BJ (cell line): ENCODE measurements around the gene DGUOK. TPM values are rescaled to one million over a fixed set of nuclear protein-coding genes. Genes with fewer than 3 reads are reported as not detected.

ENCODE experiments used
- CTCF ChIA-PET: fragments of 350-600 bp; formaldehyde crosslinking; extraction: SDS; loops from one replicate; lab custom pipeline; 2021; ENCODE audit warnings: antibody characterized with exemption, inconsistent platforms; lab: Yijun Ruan, JAX
- POLR2A ChIA-PET: fragments of 300-600 bp; sonication (Branson Sonifier 250); formaldehyde crosslinking; extraction: SDS; loops from one replicate; lab custom pipeline; 2021; ENCODE audit warnings: antibody characterized with exemption; lab: Charles Lee
- DNase-seq: peaks from one replicate; pipeline ENCODE4 v3.0.0-alpha.2; 2011; ENCODE audit warnings: low read depth
- H3K27me3 ChIP-seq: 2 replicates; pipeline ENCODE4 v1.6.0; 2011; ENCODE audit warnings: low read length; ENCODE audit not compliant: control insufficient read depth, insufficient read depth
- H3K36me3 ChIP-seq: 2 replicates; pipeline ENCODE4 v1.5.1; 2011; ENCODE audit warnings: low read length; ENCODE audit not compliant: control insufficient read depth, insufficient read depth
- H3K4me3 ChIP-seq: 2 replicates; pipeline ENCODE4 v1.5.1; 2011; ENCODE audit warnings: low read depth, mild to moderate bottlenecking, control low read depth, low read length
- polyA plus RNA-seq: library from polyadenylated mRNA; depleted of rRNA; stranded (reverse); fragments of >200 nt; gene quantifications from 2 replicates; pipeline ENCODE4 v1.2.3, GENCODE V29; 2011
- TF ChIP-seq, protein P1 (sequence below): IDR thresholded peaks from 2 replicates; pipeline ENCODE4 v1.5.1; 2011; ENCODE audit warnings: low read depth, mild to moderate bottlenecking, control low read depth, inconsistent platforms, low read length, moderate library complexity; ENCODE audit not compliant: insufficient read depth

DGUOK gene
- polyA plus RNA-seq, 1 experiment, result 79.8 TPM

GRCh38 chr2:73917696-73918207, 8.9 kb upstream of the DGUOK start:
- no peak for DNase-seq
- peaks cover 16% of the 10 kb centered on the region for H3K27me3 ChIP-seq
- no peak overlapping the region for H3K4me3 ChIP-seq
- POLR2A ChIA-PET, result no interaction called here
- H3K36me3 ChIP-seq, result no peaks in the 10 kb centered on the region
- CTCF ChIA-PET, result no interaction called here
- TF ChIP-seq, protein P1, sequence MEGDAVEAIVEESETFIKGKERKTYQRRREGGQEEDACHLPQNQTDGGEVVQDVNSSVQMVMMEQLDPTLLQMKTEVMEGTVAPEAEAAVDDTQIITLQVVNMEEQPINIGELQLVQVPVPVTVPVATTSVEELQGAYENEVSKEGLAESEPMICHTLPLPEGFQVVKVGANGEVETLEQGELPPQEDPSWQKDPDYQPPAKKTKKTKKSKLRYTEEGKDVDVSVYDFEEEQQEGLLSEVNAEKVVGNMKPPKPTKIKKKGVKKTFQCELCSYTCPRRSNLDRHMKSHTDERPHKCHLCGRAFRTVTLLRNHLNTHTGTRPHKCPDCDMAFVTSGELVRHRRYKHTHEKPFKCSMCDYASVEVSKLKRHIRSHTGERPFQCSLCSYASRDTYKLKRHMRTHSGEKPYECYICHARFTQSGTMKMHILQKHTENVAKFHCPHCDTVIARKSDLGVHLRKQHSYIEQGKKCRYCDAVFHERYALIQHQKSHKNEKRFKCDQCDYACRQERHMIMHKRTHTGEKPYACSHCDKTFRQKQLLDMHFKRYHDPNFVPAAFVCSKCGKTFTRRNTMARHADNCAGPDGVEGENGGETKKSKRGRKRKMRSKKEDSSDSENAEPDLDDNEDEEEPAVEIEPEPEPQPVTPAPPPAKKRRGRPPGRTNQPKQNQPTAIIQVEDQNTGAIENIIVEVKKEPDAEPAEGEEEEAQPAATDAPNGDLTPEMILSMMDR, result no peak

DNA sequence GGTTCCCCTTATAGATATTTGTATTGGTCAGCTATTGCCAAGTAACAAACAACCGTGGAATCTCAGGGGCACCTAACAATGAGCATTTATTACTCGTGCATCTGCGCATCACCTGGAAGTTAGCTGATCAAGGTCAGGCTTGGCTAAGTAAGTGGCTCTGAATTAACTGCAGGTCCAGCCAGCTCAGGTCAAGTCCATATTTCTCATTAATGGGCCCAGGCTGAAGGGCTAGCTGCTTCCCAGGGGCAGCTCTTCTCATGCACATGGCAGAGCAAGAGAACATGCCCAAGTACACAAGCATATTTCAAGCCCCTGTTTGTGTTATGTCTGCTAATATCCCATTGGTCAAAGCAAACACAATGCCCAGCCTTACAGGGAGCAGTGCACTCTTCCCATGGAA, 7.8 kb upstream of the DGUOK start:
- TF ChIP-seq, protein P1, result no peak
- ChIA-PET POLR2A (no interaction called here), CTCF (no interaction called here)
- H3K27me3 ChIP-seq, result peaks cover 18% of the 10 kb centered on the region
- H3K4me3 ChIP-seq, result no peak overlapping the region
- H3K36me3 ChIP-seq, result no peaks in the 10 kb centered on the region
- no peak for DNase-seq

DNA sequence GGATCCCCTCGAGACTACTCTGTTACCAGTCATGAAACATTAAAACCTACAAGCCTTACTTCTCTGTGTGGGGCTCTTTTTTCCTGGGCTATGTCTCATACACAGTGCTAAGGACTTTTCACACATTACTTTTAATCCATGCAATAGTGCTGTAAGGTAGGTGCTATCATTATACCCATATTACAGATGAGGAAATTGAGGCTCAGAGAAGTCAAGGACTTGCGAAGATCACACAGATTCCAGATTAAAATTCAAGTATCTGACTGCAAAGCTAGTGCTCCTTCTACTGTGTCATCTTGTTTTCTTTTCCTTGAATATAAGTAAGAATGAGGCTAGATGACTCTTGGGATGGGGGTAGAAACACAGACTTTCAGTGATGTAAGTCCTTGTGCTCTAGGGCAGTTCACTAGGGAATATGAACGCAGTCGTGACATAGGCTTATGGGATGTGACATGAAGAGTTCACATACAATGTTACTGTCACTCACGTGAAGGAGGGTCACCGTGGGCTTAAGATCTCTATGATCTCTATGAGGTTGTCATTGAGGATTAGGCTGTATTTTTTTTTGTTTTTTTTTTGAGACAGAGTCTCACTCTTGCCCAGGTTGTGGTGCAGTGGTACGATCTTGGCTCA, 7.0 kb upstream of the DGUOK start:
- no peak for DNase-seq
- POLR2A ChIA-PET, result no interaction called here
- TF ChIP-seq, protein P1, result no peak
- H3K36me3 ChIP-seq, result no peaks in the 10 kb centered on the region
- H3K27me3 ChIP-seq, result peaks cover 17% of the 10 kb centered on the region
- CTCF ChIA-PET, result no interaction called here
- no peak overlapping the region for H3K4me3 ChIP-seq

DNA sequence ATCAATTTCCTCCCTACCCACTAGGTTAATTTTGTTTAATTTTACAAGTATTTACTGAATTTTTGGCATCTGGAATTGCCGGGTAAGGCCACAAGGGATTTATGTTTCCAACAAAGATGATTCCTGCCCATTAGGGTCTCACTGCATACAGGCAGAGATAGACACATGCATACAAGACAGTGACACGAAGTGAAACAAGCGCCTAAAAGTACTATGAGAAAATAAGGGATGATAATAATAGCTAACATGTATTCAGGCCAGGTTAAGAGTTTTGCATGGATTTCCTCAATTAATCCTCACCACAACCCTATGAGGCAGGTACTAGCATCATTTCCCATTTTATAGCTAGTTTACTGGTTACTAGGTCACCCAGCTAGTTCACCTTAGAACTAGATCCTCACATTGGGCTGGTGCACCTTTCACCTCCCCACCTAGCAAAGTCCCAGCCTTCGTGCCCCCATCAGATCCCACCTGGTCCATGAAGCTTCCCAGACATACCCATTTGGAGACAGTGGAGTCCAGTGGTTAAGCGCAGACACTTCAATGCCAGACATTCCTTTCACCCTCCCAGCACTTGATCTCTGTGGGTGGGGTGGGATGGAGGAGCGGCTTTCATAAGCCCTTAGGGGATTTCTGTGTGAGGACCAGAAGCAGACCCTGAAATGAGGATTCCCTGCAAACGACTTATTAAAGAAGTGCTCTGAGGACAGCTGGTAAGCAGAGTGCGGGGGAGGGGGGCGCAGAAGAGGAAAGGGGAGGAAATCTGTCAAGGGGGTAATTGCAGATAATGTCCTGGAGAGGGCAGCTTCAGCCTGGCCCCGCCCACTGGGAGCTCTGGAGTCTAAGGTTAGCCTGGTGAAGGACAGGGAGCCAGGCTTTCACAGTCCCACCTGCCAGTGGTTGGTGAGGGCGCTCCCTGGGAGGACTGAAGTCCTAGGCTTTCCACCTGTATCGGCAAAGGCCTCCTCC, 5.8 kb upstream of the DGUOK start:
- CTCF ChIA-PET, result interaction anchor here (0.9 to 1.6 kb wide), 3 partner anchors 13 to 200 kb away, joined by 3 to 5 read pairs (median 4); no protein-coding TSS in a partner anchor
- TF ChIP-seq, protein P1, result no peak
- no peak for DNase-seq
- Histone ChIP-seq H3K36me3 (no peaks in the 10 kb centered on the region), H3K4me3 (no peak overlapping the region), H3K27me3 (peaks cover 14% of the 10 kb centered on the region)
- POLR2A ChIA-PET, result no interaction called here

DNA sequence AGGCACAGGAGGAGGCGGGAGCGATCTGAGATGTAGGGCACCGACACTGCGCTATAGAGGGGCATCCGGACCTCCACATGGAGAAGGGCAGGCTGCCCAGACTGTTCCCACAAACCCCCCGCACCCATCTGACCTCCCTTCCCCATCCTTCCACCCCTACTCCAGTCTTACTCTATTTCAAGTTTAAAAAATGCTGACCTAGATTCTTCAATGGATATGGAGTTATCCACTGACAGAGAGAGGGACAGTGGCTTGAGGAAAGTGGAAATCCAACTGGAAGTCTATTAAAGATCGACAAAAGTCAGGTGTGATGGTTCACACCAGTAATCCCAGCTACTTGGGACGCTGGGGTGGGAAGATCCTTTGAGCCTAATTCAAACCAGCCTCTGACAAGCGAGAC, 5.1 kb upstream of the DGUOK start:
- no peaks in the 10 kb centered on the region for H3K36me3 ChIP-seq
- DNase-seq, result no peak
- peaks cover 12% of the 10 kb centered on the region for H3K27me3 ChIP-seq
- CTCF ChIA-PET, result interaction anchor here (1.5 to 1.6 kb wide), 2 partner anchors 14 to 199 kb away, joined by 3 to 4 read pairs; no protein-coding TSS in a partner anchor
- TF ChIP-seq, protein P1, result no peak
- no peak overlapping the region for H3K4me3 ChIP-seq
- POLR2A ChIA-PET, result no interaction called here
